Sigmoid colon (tissue), 3 donors: ENCODE data around the gene ASAP2.

Source experiments
- CTCF ChIP-seq, 4 experiments: fragments of 450-650 bp in 3 of 4; fragments of 200-600 bp in 1 of 4; IDR thresholded peaks; one replicate each; pipeline ENCODE4 v1.5.1; 2016 to 2019; ENCODE audit warnings: antibody characterized with exemption in 4 of 4, mild to moderate bottlenecking in 3 of 4, moderate library complexity in 2 of 4
- POLR2A ChIP-seq, 2 donors: fragments of 450-650 bp; IDR thresholded peaks; one replicate each; pipeline ENCODE4 v1.6.1; 2016; ENCODE audit warnings: antibody characterized with exemption in 2 of 2, mild to moderate bottlenecking in 2 of 2, moderate library complexity in 2 of 2

- no peak for TF ChIP-seq CTCF (IDR thresholded peaks at IDR 0.05)
- TF ChIP-seq POLR2A (IDR thresholded peaks at IDR 0.05): no peak
These were observed 45.4 kb downstream of the ASAP2 start for GRCh38 chr2:9252002-9252357.
